SK-N-SH (cell line): ENCODE measurements around the gene MGAT5. TPM values are rescaled to one million over a fixed set of nuclear protein-coding genes. Genes with fewer than 3 reads are reported as not detected.

Experiments used
- CTCF ChIA-PET: fragments of 300-600, 350-600 bp; formaldehyde crosslinking; extraction: SDS; loops from one replicate; lab custom pipeline; 2021; lab: Yijun Ruan, JAX
- POLR2A ChIA-PET: fragments of 350-600 bp; sonication (Branson Sonifier 250); formaldehyde crosslinking; extraction: SDS; loops from one replicate; lab custom pipeline; 2020; ENCODE audit warnings: antibody characterized with exemption, inconsistent platforms; lab: Yijun Ruan, JAX
- DNase-seq: peaks from one replicate; pipeline ENCODE4 v3.0.0; 2012
- H2AFZ ChIP-seq: fragments of 200-600 bp; sonication (generic); 2 replicates; pipeline ENCODE4 v1.8.1; 2016; ENCODE audit warnings: antibody characterized with exemption, mild to moderate bottlenecking, low read depth
- H3F3A ChIP-seq: fragments of 200-600 bp; sonication (generic); replicated peaks from 2 replicates; pipeline ENCODE3; 2016; ENCODE audit warnings: antibody characterized with exemption, mild to moderate bottlenecking; ENCODE audit not compliant: insufficient read depth
- H3K27ac ChIP-seq, 2 experiments: fragments of 200-500 bp in 1 of 2; fragments of 200-600 bp in 1 of 2; sonication (Bioruptor generic) in 1 of 2; sonication (generic), shearing (Covaris generic) in 1 of 2; 2 replicates each; pipeline versions ENCODE4 v1.5.1 to v1.6.1; 2014 to 2016; ENCODE audit warnings: low read depth in 2 of 2, inconsistent platforms in 1 of 2, low read length in 1 of 2, mild to moderate bottlenecking in 1 of 2, mixed read lengths in 1 of 2
- H3K27me3 ChIP-seq: fragments of 200-600 bp; sonication (generic), shearing (Covaris generic); 2 replicates; pipeline ENCODE4 v1.6.1; 2016; ENCODE audit warnings: mixed run types; ENCODE audit not compliant: insufficient read depth
- H3K36me3 ChIP-seq, 2 experiments: fragments of 200-500 bp in 1 of 2; fragments of 200-600 bp in 1 of 2; sonication (Bioruptor generic) in 1 of 2; sonication (generic) in 1 of 2; replicated peaks in 1 of 2; 2 replicates each; pipeline versions ENCODE3 to v1.5.1; 2014 to 2016; ENCODE audit warnings: low read length in 1 of 2, mild to moderate bottlenecking in 1 of 2; ENCODE audit not compliant: insufficient read depth in 2 of 2, control insufficient read depth in 1 of 2
- H3K4me1 ChIP-seq, 2 experiments: fragments of 200-500 bp in 1 of 2; fragments of 200-600 bp in 1 of 2; sonication (Bioruptor generic) in 1 of 2; sonication (generic), shearing (Covaris generic) in 1 of 2; 2 replicates each; pipeline versions ENCODE4 v1.5.1 to v1.6.1; 2014 to 2016; ENCODE audit warnings: low read depth in 1 of 2, low read length in 1 of 2, mixed run types in 1 of 2; ENCODE audit not compliant: insufficient read depth in 2 of 2, control insufficient read depth in 1 of 2
- H3K4me2 ChIP-seq: fragments of 200-600 bp; sonication (generic), shearing (Covaris generic); 2 replicates; pipeline ENCODE4 v1.6.1; 2017; ENCODE audit warnings: mixed run types
- H3K4me3 ChIP-seq, 2 experiments: fragments of 200-500 bp in 1 of 2; fragments of 200-600 bp in 1 of 2; sonication (Bioruptor generic) in 1 of 2; sonication (generic), shearing (Covaris generic) in 1 of 2; 2 replicates each; pipeline versions ENCODE4 v1.5.1 to v1.8.1; 2014 to 2016; ENCODE audit warnings: low read depth in 2 of 2, inconsistent platforms in 1 of 2, low read length in 1 of 2, mild to moderate bottlenecking in 1 of 2, mixed read lengths in 1 of 2, moderate library complexity in 1 of 2
- H3K79me2 ChIP-seq: fragments of 200-600 bp; sonication (generic); 2 replicates; pipeline ENCODE4 v1.8.1; 2017; ENCODE audit warnings: mild to moderate bottlenecking; ENCODE audit not compliant: insufficient read depth
- H3K9ac ChIP-seq: fragments of 200-600 bp; sonication (generic); 2 replicates; pipeline ENCODE4 v1.6.1; 2017; ENCODE audit warnings: mixed run types
- H3K9me2 ChIP-seq: fragments of 200-600 bp; sonication (generic); 2 replicates; pipeline ENCODE4 v1.6.1; 2017; ENCODE audit warnings: mixed run types
- H3K9me3 ChIP-seq: fragments of 200-600 bp; sonication (generic); 2 replicates; pipeline ENCODE4 v1.6.1; 2017; ENCODE audit warnings: mixed run types, mild to moderate bottlenecking, moderate library complexity
- H4K20me1 ChIP-seq: fragments of 200-600 bp; sonication (generic); 2 replicates; pipeline ENCODE4 v1.6.1; 2017; ENCODE audit warnings: mild to moderate bottlenecking, mixed run types; ENCODE audit not compliant: insufficient read depth
- CHD2 ChIP-seq: fragments of 150-350 bp; IDR thresholded peaks from 2 replicates; pipeline ENCODE4 v1.6.1; 2018; ENCODE audit warnings: low read length; ENCODE audit not compliant: partially characterized antibody
- ELF1 ChIP-seq: IDR thresholded peaks from 2 replicates; pipeline ENCODE4 v1.4.0; 2012
- GABPA ChIP-seq: IDR thresholded peaks from 2 replicates; pipeline ENCODE4 v1.4.0; 2012; ENCODE audit warnings: low read depth, mild to moderate bottlenecking
- GATA2 ChIP-seq: sonication (generic); formaldehyde crosslinking; IDR thresholded peaks from 2 replicates; pipeline ENCODE4 v1.5.0; 2020; ENCODE audit warnings: mild to moderate bottlenecking, missing genetic modification reagents
- MXI1 ChIP-seq: IDR thresholded peaks from 2 replicates; pipeline ENCODE4 v1.6.1; 2012; ENCODE audit warnings: mild to moderate bottlenecking, low read depth, low read length, improper control_type of control experiment
- PBX3 ChIP-seq: IDR thresholded peaks from 2 replicates; pipeline ENCODE4; 2012
- REST ChIP-seq: IDR thresholded peaks from 2 replicates; pipeline ENCODE4 v1.6.1; 2012; ENCODE audit warnings: mild to moderate bottlenecking, low read depth, low read length, moderate library complexity
- RXRA ChIP-seq: IDR thresholded peaks from 2 replicates; pipeline ENCODE4 v1.4.0; 2012; ENCODE audit warnings: low read depth, mild to moderate bottlenecking, borderline replicate concordance
- SMC3 ChIP-seq: IDR thresholded peaks from 2 replicates; pipeline ENCODE4 v1.6.1; 2012; ENCODE audit warnings: low read depth, low read length, improper control_type of control experiment
- TAF1 ChIP-seq: IDR thresholded peaks from 2 replicates; pipeline ENCODE4 v1.6.1; 2012; ENCODE audit warnings: low read depth, mild to moderate bottlenecking, low read length, moderate library complexity, borderline replicate concordance
- TEAD4 ChIP-seq: IDR thresholded peaks from 2 replicates; pipeline ENCODE4 v1.4.0; 2012; ENCODE audit warnings: mild to moderate bottlenecking, borderline replicate concordance; ENCODE audit not compliant: insufficient read depth
- YY1 ChIP-seq: IDR thresholded peaks from 2 replicates; pipeline ENCODE4 v1.4.0; 2012; ENCODE audit warnings: low read depth, mild to moderate bottlenecking
- ZBTB33 ChIP-seq: IDR thresholded peaks from 2 replicates; pipeline ENCODE4 v1.4.0; 2012; ENCODE audit warnings: low read depth, borderline replicate concordance
- WGBS: methylation state at CpG from one replicate; pipeline ENCODE4 v1.1.6; 2017; ENCODE audit warnings: low lambda C conversion rate; 5-methylcytosine and 5-hydroxymethylcytosine counted together
- polyA plus RNA-seq, 3 experiments: library from polyadenylated mRNA; depleted of rRNA; stranded (reverse); fragments of >200 nt; gene quantifications; 2 replicates each; pipeline ENCODE4 v1.2.3, GENCODE V29; 2012

The MGAT5 gene
- polyA plus RNA-seq, 1 of the 3 experiments (the other 2 are of a cell fraction), result 18.2 TPM

- WGBS, result 87% methylated on average over 1 of the region's 1 CpG
- H2AFZ ChIP-seq, result no peak overlapping the region
- no peaks in the 10 kb centered on the region for H3K27me3 ChIP-seq
- no peaks in the 10 kb centered on the region for H3K9me3 ChIP-seq
- POLR2A ChIA-PET, result no interaction called here
- no peaks in the 10 kb centered on the region for H3K36me3 ChIP-seq
- no peaks in the 10 kb centered on the region for H4K20me1 ChIP-seq
- peaks cover 0 to 19% of the 10 kb centered on the region in 2 experiments; a peak in 1 of 4 replicates for H3K4me1 ChIP-seq
- H3K9me2 ChIP-seq, result no peaks in the 10 kb centered on the region
- H3F3A ChIP-seq, result no peaks in the 10 kb centered on the region
- no peak overlapping the region for H3K4me2 ChIP-seq
- peaks cover 3% of the 10 kb centered on the region; the same call in 1 of the 2 replicates for H3K79me2 ChIP-seq
- TF ChIP-seq SMC3, result no peak
- TF ChIP-seq MXI1, result no peak
- TF ChIP-seq GABPA, result no peak
- no peak for TF ChIP-seq GATA2 (CRISPR knock-in tag)
- TF ChIP-seq YY1, result no peak
- TF ChIP-seq PBX3, result no peak
- TF ChIP-seq TAF1, result no peak
- TF ChIP-seq CHD2, result no peak
- TF ChIP-seq REST, result no peak
- TF ChIP-seq ELF1, result no peak
- TF ChIP-seq ZBTB33, result no peak
- TF ChIP-seq RXRA, result no peak
- no peak for TF ChIP-seq TEAD4
- H3K4me3 ChIP-seq, result no peak overlapping the region
- no peak for DNase-seq
- H3K27ac ChIP-seq, result no peak overlapping the region
- H3K9ac ChIP-seq, result no peak overlapping the region
- CTCF ChIA-PET, result interaction anchor here (4.8 kb wide), 1 partner anchor 12 kb away, joined by 31 read pairs; no protein-coding TSS in a partner anchor
Measured at GRCh38 chr2:134217924-134218323, 35.9 kb upstream of the MGAT5 start.
